Measurements from ENCODE around the gene HLA-DQA1.

- TF ChIP-seq CTCF (IDR thresholded peaks at IDR 0.05) (no peak), POLR2A (IDR thresholded peaks at IDR 0.05) (no peak)
These were observed 28.5 kb downstream of the HLA-DQA1 start for GRCh38 chr6:32665661-32666060.
